HepG2 (cell line): Measurements from ENCODE around the gene P3H4. TPM values are rescaled to one million over a fixed set of nuclear protein-coding genes. Genes with fewer than 3 reads are reported as not detected.

Experiments used
- ARNTL ChIP-seq: sonication (generic); formaldehyde crosslinking; IDR thresholded peaks from 2 replicates; pipeline ENCODE4 v1.4.0; 2020; ENCODE audit warnings: mild to moderate bottlenecking, missing genetic modification reagents
- ERF ChIP-seq: IDR thresholded peaks from 2 replicates; pipeline ENCODE4 v1.6.1; 2018; ENCODE audit warnings: missing biosample characterization, missing genetic modification reagents
- GLI4 ChIP-seq: sonication (generic); formaldehyde crosslinking; IDR thresholded peaks from 2 replicates; pipeline ENCODE4 v1.5.1; 2020; ENCODE audit warnings: missing genetic modification reagents, mild to moderate bottlenecking, moderate library complexity, borderline replicate concordance
- HMG20A ChIP-seq: IDR thresholded peaks from 2 replicates; pipeline ENCODE4 v1.6.1; 2016; ENCODE audit warnings: borderline replicate concordance
- MNT ChIP-seq: fragments of 450-650 bp; IDR thresholded peaks from 2 replicates; pipeline ENCODE4 v1.6.1; 2016
- NR1H2 ChIP-seq: sonication (generic); formaldehyde crosslinking; IDR thresholded peaks from 2 replicates; pipeline ENCODE4 v1.8.1; 2022; ENCODE audit warnings: low read depth, missing genetic modification reagents, borderline replicate concordance
- PHF21A ChIP-seq: sonication (generic); formaldehyde crosslinking; IDR thresholded peaks from 2 replicates; pipeline ENCODE4 v1.5.0; 2020; ENCODE audit warnings: mild to moderate bottlenecking, missing genetic modification reagents
- PLRG1 ChIP-seq: fragments of 450-650 bp; conservative IDR thresholded peaks from 2 replicates; pipeline ENCODE4 v1.6.1; 2016
- RFXANK ChIP-seq: IDR thresholded peaks from 2 replicates; pipeline ENCODE4 v1.6.1; 2016
- RNF219 ChIP-seq: sonication (generic); formaldehyde crosslinking; IDR thresholded peaks from 2 replicates; pipeline ENCODE4 v1.5.0; 2020; ENCODE audit warnings: mild to moderate bottlenecking, missing genetic modification reagents
- ZBTB1 ChIP-seq: sonication (generic); formaldehyde crosslinking; IDR thresholded peaks from 2 replicates; pipeline ENCODE4 v1.4.0; 2020; ENCODE audit warnings: missing genetic modification reagents, borderline replicate concordance
- ZBTB14 ChIP-seq: sonication (generic); formaldehyde crosslinking; IDR thresholded peaks from 2 replicates; pipeline ENCODE4 v1.4.0; 2020; ENCODE audit warnings: missing genetic modification reagents
- ZGPAT ChIP-seq: IDR thresholded peaks from 2 replicates; pipeline ENCODE4 v1.6.1; 2016; ENCODE audit warnings: mild to moderate bottlenecking
- ZMYM4 ChIP-seq: sonication (generic); formaldehyde crosslinking; IDR thresholded peaks from 2 replicates; pipeline ENCODE4 v1.8.1; 2023; ENCODE audit warnings: mild to moderate bottlenecking, missing genetic modification reagents
- ZNF20 ChIP-seq: sonication (generic); formaldehyde crosslinking; IDR thresholded peaks from 2 replicates; pipeline ENCODE4 v1.4.0; 2020; ENCODE audit warnings: mild to moderate bottlenecking, moderate library complexity, missing genetic modification reagents
- ZNF281 ChIP-seq: sonication (generic); formaldehyde crosslinking; IDR thresholded peaks from 2 replicates; pipeline ENCODE4 v1.4.0; 2020; ENCODE audit warnings: missing genetic modification reagents, borderline replicate concordance
- ZNF30 ChIP-seq: sonication (generic); formaldehyde crosslinking; IDR thresholded peaks from 2 replicates; pipeline ENCODE4 v1.5.0; 2020; ENCODE audit warnings: mild to moderate bottlenecking, missing genetic modification reagents
- ZNF724P ChIP-seq: sonication (generic); formaldehyde crosslinking; IDR thresholded peaks from 2 replicates; pipeline ENCODE4 v1.8.0; 2022; ENCODE audit warnings: missing genetic modification reagents, borderline replicate concordance
- ZNF788 ChIP-seq: sonication (generic); formaldehyde crosslinking; IDR thresholded peaks from 2 replicates; pipeline ENCODE4 v1.5.0; 2020; ENCODE audit warnings: mild to moderate bottlenecking, missing genetic modification reagents, borderline replicate concordance
- ZSCAN25 ChIP-seq: sonication (generic); formaldehyde crosslinking; IDR thresholded peaks from 2 replicates; pipeline ENCODE4 v1.8.0; 2022; ENCODE audit warnings: mild to moderate bottlenecking, missing genetic modification reagents
- polyA plus RNA-seq, 8 experiments: library from polyadenylated mRNA; depleted of rRNA in 3 of 8; stranded (reverse) in 7 of 8; unstranded in 1 of 8; fragments of >200 nt; fragmentation: Illumina TruSeq in 4 of 8; extraction: Trizol in 4 of 8; gene quantifications; 2 replicates each; pipeline versions ENCODE4 v1.2.1 to v1.2.3, GENCODE V29; 2011 to 2016; ENCODE audit warnings: low read depth in 4 of 8, missing spikeins in 1 of 8, mixed read lengths in 1 of 8; ENCODE audit not compliant: insufficient read depth in 1 of 8
- total RNA-seq, 5 experiments: library from RNA; depleted of rRNA; stranded (reverse); fragments of >200 nt; fragmentation: Illumina TruSeq; extraction: Trizol; gene quantifications; 2 replicates each; pipeline ENCODE4 v1.2.3, GENCODE V29; 2016; ENCODE audit warnings: low read depth in 1 of 5

The P3H4 gene
- total and polyA plus RNA-seq, 2 of the 13 experiments (the other 11 are each of a cell fraction or from before 2014, with no cell fraction given), result 37.1 to 50.6 TPM

- TF ChIP-seq ARNTL, result peak; percentile 89
- TF ChIP-seq PHF21A (CRISPR knock-in tag), result no peak; the same call in 1 of the 2 replicates
- no peak; the same call in 1 of the 2 replicates for TF ChIP-seq ZMYM4
- TF ChIP-seq ZNF281 (CRISPR knock-in tag), result peak; percentile 97
- TF ChIP-seq MNT, result peak; percentile 69
- TF ChIP-seq ZBTB1 (CRISPR knock-in tag), result no peak
- TF ChIP-seq RNF219 (CRISPR knock-in tag), result no peak
- TF ChIP-seq ZNF788, result no peak; the same call in 1 of the 2 replicates
- no peak for TF ChIP-seq RFXANK (CRISPR knock-in tag)
- TF ChIP-seq ZNF724P (CRISPR knock-in tag), result no peak
- no peak; the same call in 1 of the 2 replicates for TF ChIP-seq ERF
- no peak for TF ChIP-seq ZSCAN25 (CRISPR knock-in tag)
- TF ChIP-seq ZBTB14 (CRISPR knock-in tag), result no peak
- TF ChIP-seq NR1H2 (CRISPR knock-in tag), result 0 out of 2 replicates have a peak, but pooled peaks have one; percentile 17
- no peak for TF ChIP-seq HMG20A (CRISPR knock-in tag)
- 0 out of 2 replicates have a peak, but pooled peaks have one; percentile 74 for TF ChIP-seq ZNF20 (CRISPR knock-in tag)
- TF ChIP-seq ZGPAT, result 0 out of 2 replicates have a peak, but pooled peaks have one; percentile 29
- peak; percentile 20; the same call in 1 of the 2 replicates for TF ChIP-seq ZNF30 (CRISPR knock-in tag)
- TF ChIP-seq GLI4 (CRISPR knock-in tag), result no peak
- TF ChIP-seq PLRG1, result no peak
These were observed 817 bp upstream of the P3H4 start, which contains the start of gene FKBP10 (continued) for GRCh38 chr17:41812381-41813151.
